Left lobe of liver (tissue), 2 donors: Measurements from ENCODE around the gene HSD17B3. TPM values are rescaled to one million over a fixed set of nuclear protein-coding genes. Genes with fewer than 3 reads are reported as not detected.
"Not testable (repeated sequence)": the region's sequence is repeated elsewhere in the genome, so short reads cannot be mapped to it uniquely, and the experiment has no call there.

Source experiments
- ATAC-seq: fragments of 200-7000 bp; cut with Tn5 transposase; one replicate; pipeline ENCODE4 v1.9.1; 2020; ENCODE audit warnings: mild to moderate bottlenecking, moderate library complexity
- DNase-seq: peaks from one replicate; pipeline ENCODE4 v3.0.0-alpha.2; 2020; ENCODE audit warnings: low spot score
- total RNA-seq: library from RNA; stranded (reverse); gene quantifications from one replicate; pipeline ENCODE4 v1.2.1, GENCODE V29; 2021
- donor health status: DM: no; HTN: no; CAD: no; lungs with moderate emphysema.
- donor health status: DM: no; HTN: yes; CAD: no.

HSD17B3 gene
- 1.7 TPM for total RNA-seq

DNA sequence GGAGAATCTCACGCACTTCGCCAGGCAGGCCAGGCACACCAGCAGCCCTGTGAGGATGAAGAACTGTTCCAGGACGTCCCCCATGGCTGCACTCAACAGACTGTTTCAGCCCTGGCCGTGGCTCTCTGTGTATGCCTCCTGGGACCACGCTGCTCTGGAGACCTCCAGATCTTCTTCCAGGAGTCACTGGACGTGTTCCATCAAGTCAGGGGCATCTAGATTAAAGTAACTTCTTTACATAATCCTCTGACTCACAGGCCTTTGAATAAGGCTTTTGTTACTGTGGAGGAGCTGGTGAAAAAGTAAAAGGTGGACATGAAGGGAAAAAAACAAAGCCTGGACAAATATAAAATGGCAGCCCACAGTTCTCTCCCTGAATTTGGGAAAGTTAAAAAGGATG is at the start of gene HSD17B3:
TSS of gene HSD17B3 (minus strand) at position 156 of the 400 bp plus-strand sequence. CDS start at position 84, 72 bp downstream.
- no peak for DNase-seq

DNA sequence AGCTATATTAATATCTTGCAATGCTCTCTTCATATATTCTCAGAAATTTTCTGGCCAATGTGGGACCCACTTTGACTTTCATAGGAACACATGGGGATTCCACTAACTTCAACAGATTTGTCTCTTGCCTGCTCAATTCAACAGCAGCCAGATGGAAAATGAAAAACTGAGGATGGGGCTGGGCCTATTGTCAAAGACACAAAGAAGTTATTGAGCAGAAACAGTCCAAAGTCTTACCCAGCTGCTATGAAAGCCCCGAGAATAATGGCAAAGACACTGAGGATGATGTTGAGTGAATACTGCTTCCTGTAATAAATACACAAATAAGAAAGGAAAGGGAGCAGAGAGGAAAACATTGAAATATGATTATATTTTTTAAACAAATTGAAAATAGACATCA is 48.9 kb upstream of the HSD17B3 start:
- no peak for ATAC-seq
- no peak for DNase-seq

More for the DNA sequence above, at the start of gene HSD17B3:
- no peak for ATAC-seq

- ATAC-seq (no peak), DNase-seq (no peak)
These were observed 46.3 kb upstream of the HSD17B3 start for GRCh38 chr9:96348261-96348660.

- ATAC-seq, result no peak
- no peak for DNase-seq
These were observed 43.6 kb upstream of the HSD17B3 start for GRCh38 chr9:96345551-96345950.

DNA sequence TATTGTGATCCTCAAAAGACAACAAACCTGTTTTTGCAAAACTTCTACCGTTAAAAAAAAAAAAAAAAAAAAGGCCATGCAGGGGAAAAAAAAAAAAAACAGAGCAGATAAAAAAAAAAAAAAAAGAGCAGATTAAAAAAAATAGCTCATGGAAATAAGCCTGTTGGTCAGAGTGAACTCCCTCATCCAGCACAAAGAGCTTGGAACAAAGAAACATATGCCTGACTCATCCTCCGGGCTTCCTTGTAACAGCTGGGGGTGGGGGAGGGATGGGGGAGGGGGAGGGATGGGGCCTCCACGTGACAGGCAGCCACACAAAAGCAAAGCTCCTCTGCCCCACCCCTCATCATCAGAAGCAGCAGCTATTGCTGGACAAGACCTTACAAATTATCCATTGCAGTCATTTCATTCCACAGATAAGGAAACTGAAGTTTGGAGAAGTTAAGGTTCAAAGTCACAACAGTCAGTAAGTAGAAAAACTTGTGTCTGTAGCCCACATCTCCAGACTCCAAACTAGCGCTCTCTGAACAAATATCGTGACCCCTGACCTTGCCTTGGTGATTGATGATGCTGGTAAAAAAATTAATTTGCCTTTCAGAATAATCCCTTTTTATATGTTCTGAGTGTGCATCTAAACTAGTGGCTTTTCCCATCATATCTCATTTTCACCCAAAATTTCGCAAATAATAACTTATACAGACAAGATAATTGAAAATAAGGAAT is 42.6 kb upstream of the HSD17B3 start:
- DNase-seq, result peak; percentile 15
- peak; percentile 10 for ATAC-seq

- DNase-seq, result peak; percentile 24
- peak; percentile 55 for ATAC-seq
These were observed 41.8 kb upstream of the HSD17B3 start for GRCh38 chr9:96343515-96344360.

DNA sequence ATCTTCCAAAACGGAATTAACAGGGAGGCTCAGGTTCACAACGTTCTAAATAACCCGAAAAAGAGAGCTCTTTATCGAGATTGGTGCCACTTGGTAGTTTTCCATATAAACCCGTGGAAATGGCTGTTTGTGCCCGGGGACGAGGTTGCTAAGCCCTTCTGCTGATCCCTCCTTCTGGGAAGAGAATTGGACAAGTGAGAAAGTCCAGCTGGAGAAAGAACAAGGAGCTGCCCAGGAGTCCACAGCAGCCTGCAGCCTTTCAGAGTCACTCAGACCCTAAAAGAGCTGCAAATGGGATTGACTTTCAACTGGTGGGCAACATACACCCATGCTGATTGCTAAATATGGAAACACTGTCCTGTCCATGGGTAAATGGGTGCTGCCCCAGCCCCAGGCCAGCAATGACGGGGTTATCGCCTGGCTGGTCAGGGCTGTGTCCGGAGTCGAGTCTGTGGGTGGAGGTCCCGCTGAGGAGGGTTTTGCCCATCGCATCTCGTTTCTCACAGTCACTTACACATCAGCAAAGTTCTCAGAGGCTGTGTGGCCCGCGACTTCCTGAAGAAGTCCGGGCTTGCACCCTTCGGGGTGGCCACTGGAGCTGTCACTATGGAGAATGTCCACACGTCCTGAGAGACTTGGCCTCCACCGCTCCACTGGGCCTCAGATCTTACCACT is 40.7 kb upstream of the HSD17B3 start:
- peak; percentile 9 for ATAC-seq

GRCh38 chr9:96340707-96341106 is 38.7 kb upstream of the HSD17B3 start:
- no peak for ATAC-seq

More for the DNA sequence above, 40.7 kb upstream of the HSD17B3 start:
- DNase-seq, result peak; percentile 37

DNA sequence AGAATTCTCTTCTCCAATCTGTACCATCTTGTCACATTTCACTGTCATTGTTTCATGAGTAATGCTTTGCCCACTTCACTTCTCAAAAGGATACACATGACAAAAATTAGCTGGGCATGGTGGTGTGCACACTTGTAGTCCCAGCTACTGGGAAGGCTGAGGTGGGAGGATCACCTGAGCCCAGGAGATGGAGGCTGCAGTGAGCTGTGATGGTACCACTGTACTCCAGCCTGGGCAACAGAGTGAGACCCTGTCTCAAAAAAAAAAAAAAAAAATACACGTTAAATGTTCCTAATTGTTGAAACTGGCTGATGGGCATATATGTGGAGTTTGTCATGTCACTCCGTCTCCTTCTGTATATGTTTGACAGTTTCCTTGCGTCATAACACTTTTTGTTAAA is 36.3 kb upstream of the HSD17B3 start:
- ATAC-seq, result no peak
- peak; percentile 12 for DNase-seq

More at GRCh38 chr9:96340707-96341106, 38.7 kb upstream of the HSD17B3 start:
- no peak for DNase-seq

DNA sequence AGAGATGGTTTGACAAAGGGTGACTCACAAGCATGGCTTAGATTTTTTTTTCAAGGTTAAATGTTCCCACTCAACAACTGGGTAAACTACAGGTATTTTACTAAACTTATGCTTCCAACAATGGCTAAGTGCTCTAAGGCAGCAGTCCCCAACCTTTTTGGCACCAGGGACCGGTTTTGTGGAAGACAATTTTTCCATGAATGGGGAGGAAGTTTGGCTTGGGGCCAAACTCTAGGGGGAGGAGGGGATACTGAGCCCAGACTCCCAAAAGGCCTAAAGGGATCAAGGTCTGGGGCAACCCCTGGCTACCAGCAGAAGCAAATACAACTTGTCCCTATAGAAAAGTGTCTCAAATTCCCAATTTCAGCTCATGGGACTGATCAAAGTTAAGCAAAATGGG is 32.0 kb upstream of the HSD17B3 start:
- DNase-seq (no peak), ATAC-seq (no peak)

- no peak for ATAC-seq
These were observed 29.4 kb upstream of the HSD17B3 start for GRCh38 chr9:96331236-96331947.

GRCh38 chr9:96327694-96328352 is 25.8 kb upstream of the HSD17B3 start:
- DNase-seq (no peak), ATAC-seq (peak; percentile 91)

More at GRCh38 chr9:96331236-96331947, 29.4 kb upstream of the HSD17B3 start:
- DNase-seq, result peak; percentile 7

GRCh38 chr9:96323169-96323568 is 21.2 kb upstream of the HSD17B3 start:
- DNase-seq (no peak), ATAC-seq (no peak)

DNA sequence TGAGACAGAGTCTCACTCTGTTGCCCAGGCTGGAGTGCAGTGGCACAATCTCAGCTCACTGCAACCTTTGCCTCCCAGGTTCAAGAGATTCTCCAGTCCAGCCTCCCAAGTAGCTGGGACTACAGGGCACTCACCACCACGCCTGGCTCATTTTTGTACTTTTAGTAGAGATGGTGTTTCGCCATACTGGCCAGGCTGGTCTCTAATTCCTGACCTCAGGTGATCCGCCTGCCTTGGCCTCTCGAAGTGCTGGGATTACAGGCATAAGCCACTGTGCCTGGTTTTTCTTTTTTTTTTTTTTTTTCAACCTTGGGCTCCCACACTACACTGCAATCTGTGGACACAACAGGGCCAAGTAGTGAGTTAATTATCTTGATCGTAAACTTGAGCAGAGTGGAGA is 20.8 kb upstream of the HSD17B3 start:
- DNase-seq, ATAC-seq: not testable (repeated sequence)

DNA sequence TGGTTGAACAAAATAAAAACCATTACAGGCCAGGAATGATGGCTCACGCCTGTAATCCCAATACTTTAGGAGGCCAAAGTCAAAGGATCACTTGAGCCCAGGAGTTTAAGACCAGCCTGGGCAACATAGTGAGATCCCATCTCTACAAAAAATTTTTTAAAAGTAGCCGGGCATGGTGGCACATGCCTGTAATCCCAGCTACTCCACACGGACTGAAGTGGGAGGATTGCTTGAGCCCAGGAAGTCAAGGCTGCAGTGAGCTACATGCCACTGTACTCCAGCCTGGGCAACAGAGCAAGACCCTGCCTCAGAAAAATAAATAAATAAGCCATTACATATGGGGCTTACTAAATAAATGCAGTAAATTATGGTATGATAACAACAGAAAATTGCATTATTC is 20.2 kb upstream of the HSD17B3 start:
- not testable (repeated sequence) for ATAC-seq, DNase-seq

DNA sequence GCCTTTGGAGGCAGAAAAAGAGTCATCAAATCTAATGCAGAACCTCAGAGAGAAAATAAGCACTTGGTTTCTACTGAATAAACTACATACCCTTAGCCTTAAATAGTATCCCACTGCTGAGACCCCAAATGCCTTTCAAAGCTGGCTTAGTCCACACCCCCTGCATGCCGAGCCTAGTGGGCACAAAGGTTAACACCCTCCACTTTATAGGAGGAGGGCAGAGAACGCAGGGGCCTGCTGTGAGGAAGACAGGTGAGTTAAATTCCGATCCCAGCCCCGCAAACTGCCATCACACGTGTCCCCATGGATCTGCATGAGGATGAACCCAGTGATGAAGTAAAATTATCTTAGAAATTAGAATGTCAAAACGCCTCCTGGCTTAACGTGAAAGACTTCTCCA is 19.5 kb upstream of the HSD17B3 start:
- no peak for ATAC-seq
- DNase-seq, result no peak

DNA sequence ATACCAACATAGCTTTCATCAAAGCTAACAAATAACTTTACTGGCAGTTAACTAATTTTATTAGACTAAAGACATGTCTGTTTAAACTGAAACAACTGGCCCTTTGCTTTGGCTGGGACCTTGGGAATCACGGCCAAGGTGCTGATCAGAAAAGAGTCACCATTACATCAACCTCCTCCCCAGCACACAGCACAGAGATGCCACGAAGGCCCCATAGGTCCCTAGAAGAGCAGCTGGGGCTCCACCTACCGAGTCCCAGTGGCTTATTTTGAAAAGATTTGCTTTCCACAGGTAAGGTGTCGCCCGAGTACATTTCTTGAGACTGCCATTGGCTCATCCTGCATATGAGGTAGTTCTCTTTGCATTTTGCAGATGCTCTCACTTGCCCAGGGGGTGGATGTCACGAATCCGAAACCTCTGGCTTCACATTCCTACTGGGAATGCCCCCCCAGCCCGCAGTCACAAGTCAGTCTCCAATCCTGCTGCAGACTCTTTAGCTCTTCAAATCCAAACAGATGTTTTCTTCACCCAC is 18.8 kb upstream of the HSD17B3 start:
- DNase-seq (no peak), ATAC-seq (no peak)

- no peak for DNase-seq
- ATAC-seq, result no peak
These were observed 17.1 kb upstream of the HSD17B3 start for GRCh38 chr9:96318921-96319565.

GRCh38 chr9:96317335-96317980 is 15.5 kb upstream of the HSD17B3 start:
- DNase-seq (no peak), ATAC-seq (peak; percentile 92)
